HepG2 (cell line): ENCODE results near the gene SPACA6. TPM values are rescaled to one million over a fixed set of nuclear protein-coding genes. Genes with fewer than 3 reads are reported as not detected.

Experiments used
- AHR ChIP-seq: IDR thresholded peaks from 2 replicates; pipeline ENCODE4 v1.6.1; 2018; ENCODE audit warnings: missing genetic modification reagents, missing compliant biosample characterization
- ARNTL ChIP-seq: sonication (generic); formaldehyde crosslinking; IDR thresholded peaks from 2 replicates; pipeline ENCODE4 v1.4.0; 2020; ENCODE audit warnings: mild to moderate bottlenecking, missing genetic modification reagents
- GLMP ChIP-seq: sonication (generic); formaldehyde crosslinking; IDR thresholded peaks from 2 replicates; pipeline ENCODE4 v1.9.0; 2021; ENCODE audit warnings: missing genetic modification reagents, mild to moderate bottlenecking, borderline replicate concordance
- HNRNPK ChIP-seq: fragments of 200-400 bp; formaldehyde crosslinking; IDR thresholded peaks from 2 replicates; pipeline ENCODE4 v1.6.1; 2018; ENCODE audit warnings: low read length, low read depth, moderate library complexity, mild to moderate bottlenecking; ENCODE audit not compliant: poor library complexity, severe bottlenecking
- IKZF1 ChIP-seq: fragments of 450-650 bp; IDR thresholded peaks from 2 replicates; pipeline ENCODE4 v1.7.1; 2016
- NCOA1 ChIP-seq: sonication (generic); formaldehyde crosslinking; IDR thresholded peaks from 2 replicates; pipeline ENCODE4 v1.9.0; 2021; ENCODE audit warnings: missing genetic modification reagents
- NFIC ChIP-seq: IDR thresholded peaks from 2 replicates; pipeline ENCODE4 v1.6.1; 2012; ENCODE audit warnings: mild to moderate bottlenecking, low read length, inconsistent platforms
- NFYC ChIP-seq: IDR thresholded peaks from 2 replicates; pipeline ENCODE4 v1.6.1; 2016; ENCODE audit warnings: missing genetic modification reagents, missing compliant biosample characterization
- RARG ChIP-seq: sonication (generic); formaldehyde crosslinking; IDR thresholded peaks from 2 replicates; pipeline ENCODE4 v1.4.0; 2020; ENCODE audit warnings: low read depth, mild to moderate bottlenecking, missing genetic modification reagents
- SYNCRIP ChIP-seq: fragments of 200-400 bp; formaldehyde crosslinking; IDR thresholded peaks from 2 replicates; pipeline ENCODE4 v1.6.1; 2018; ENCODE audit warnings: mild to moderate bottlenecking, low read depth, low read length; ENCODE audit not compliant: insufficient read depth
- TCF7 ChIP-seq: sonication (generic); IDR thresholded peaks from 2 replicates; pipeline ENCODE4 v1.6.1; 2016; ENCODE audit warnings: antibody characterized with exemption, low read depth
- TEAD2 ChIP-seq: sonication (generic); formaldehyde crosslinking; IDR thresholded peaks from 2 replicates; pipeline ENCODE4 v1.9.0; 2021; ENCODE audit warnings: missing genetic modification reagents
- ZBTB1 ChIP-seq: sonication (generic); formaldehyde crosslinking; IDR thresholded peaks from 2 replicates; pipeline ENCODE4 v1.4.0; 2020; ENCODE audit warnings: missing genetic modification reagents, borderline replicate concordance
- ZNF33A ChIP-seq: sonication (generic); formaldehyde crosslinking; IDR thresholded peaks from 2 replicates; pipeline ENCODE4 v1.5.1; 2020; ENCODE audit warnings: missing genetic modification reagents, mild to moderate bottlenecking, moderate library complexity, borderline replicate concordance
- ZNF550 ChIP-seq: sonication (generic); formaldehyde crosslinking; IDR thresholded peaks from 2 replicates; pipeline ENCODE4 v1.4.0; 2020; ENCODE audit warnings: mild to moderate bottlenecking, missing genetic modification reagents, borderline replicate concordance
- ZNF652 ChIP-seq: IDR thresholded peaks from 2 replicates; pipeline ENCODE4 v1.6.1; 2016; ENCODE audit warnings: low read depth, borderline replicate concordance
- polyA plus RNA-seq, 8 experiments: library from polyadenylated mRNA; depleted of rRNA in 3 of 8; stranded (reverse) in 7 of 8; unstranded in 1 of 8; fragments of >200 nt; fragmentation: Illumina TruSeq in 4 of 8; extraction: Trizol in 4 of 8; gene quantifications; 2 replicates each; pipeline versions ENCODE4 v1.2.1 to v1.2.3, GENCODE V29; 2011 to 2016; ENCODE audit warnings: low read depth in 4 of 8, missing spikeins in 1 of 8, mixed read lengths in 1 of 8; ENCODE audit not compliant: insufficient read depth in 1 of 8
- total RNA-seq, 5 experiments: library from RNA; depleted of rRNA; stranded (reverse); fragments of >200 nt; fragmentation: Illumina TruSeq; extraction: Trizol; gene quantifications; 2 replicates each; pipeline ENCODE4 v1.2.3, GENCODE V29; 2016; ENCODE audit warnings: low read depth in 1 of 5
- TF ChIP-seq, protein P1 (sequence below): sonication (generic); formaldehyde crosslinking; IDR thresholded peaks from 2 replicates; pipeline ENCODE4 v1.5.0; 2020; ENCODE audit warnings: missing genetic modification reagents, mild to moderate bottlenecking, borderline replicate concordance
- TF ChIP-seq, protein P2 (sequence below), 2 experiments: sonication (generic) in 1 of 2; formaldehyde crosslinking in 1 of 2; IDR thresholded peaks; 2 replicates each; pipeline versions ENCODE4 v1.6.1 to v1.9.0; 2014 to 2022; ENCODE audit warnings: antibody characterized with exemption in 1 of 2, borderline replicate concordance in 1 of 2, inconsistent platforms in 1 of 2, low read depth in 1 of 2, missing genetic modification reagents in 1 of 2
- TF ChIP-seq, protein P3 (sequence below): IDR thresholded peaks from 2 replicates; pipeline ENCODE4 v1.6.1; 2016; ENCODE audit warnings: control low read depth
- TF ChIP-seq, protein P4 (sequence below): sonication (generic); formaldehyde crosslinking; IDR thresholded peaks from 2 replicates; pipeline ENCODE4 v1.8.0; 2022; ENCODE audit warnings: missing genetic modification reagents, low read depth, mild to moderate bottlenecking, borderline replicate concordance

Gene SPACA6
- total and polyA plus RNA-seq, 2 of the 13 experiments (the other 11 are each of a cell fraction or from before 2014, with no cell fraction given), result 1.4 to 2.2 TPM

- TF ChIP-seq SYNCRIP (no peak), AHR (CRISPR knock-in tag) (no peak), ZNF652 (CRISPR knock-in tag) (no peak), NFYC (no peak), IKZF1 (0 out of 2 replicates have a peak, but pooled peaks have one; percentile 38), TCF7 (no peak), GLMP (CRISPR knock-in tag) (no peak), ZNF550 (CRISPR knock-in tag) (no peak), ARNTL (CRISPR knock-in tag) (no peak), HNRNPK (peak; percentile 50), ZBTB1 (CRISPR knock-in tag) (no peak), NFIC (no peak), RARG (CRISPR knock-in tag) (no peak), TEAD2 (CRISPR knock-in tag) (no peak), ZNF33A (CRISPR knock-in tag) (no peak), NCOA1 (CRISPR knock-in tag) (no peak)
- TF ChIP-seq, protein P1, sequence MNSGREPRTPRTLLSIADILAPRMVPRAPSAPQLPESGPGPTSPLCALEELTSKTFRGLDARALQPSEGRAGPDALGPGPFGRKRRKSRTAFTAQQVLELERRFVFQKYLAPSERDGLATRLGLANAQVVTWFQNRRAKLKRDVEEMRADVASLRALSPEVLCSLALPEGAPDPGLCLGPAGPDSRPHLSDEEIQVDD, result no peak
- TF ChIP-seq, protein P2, sequence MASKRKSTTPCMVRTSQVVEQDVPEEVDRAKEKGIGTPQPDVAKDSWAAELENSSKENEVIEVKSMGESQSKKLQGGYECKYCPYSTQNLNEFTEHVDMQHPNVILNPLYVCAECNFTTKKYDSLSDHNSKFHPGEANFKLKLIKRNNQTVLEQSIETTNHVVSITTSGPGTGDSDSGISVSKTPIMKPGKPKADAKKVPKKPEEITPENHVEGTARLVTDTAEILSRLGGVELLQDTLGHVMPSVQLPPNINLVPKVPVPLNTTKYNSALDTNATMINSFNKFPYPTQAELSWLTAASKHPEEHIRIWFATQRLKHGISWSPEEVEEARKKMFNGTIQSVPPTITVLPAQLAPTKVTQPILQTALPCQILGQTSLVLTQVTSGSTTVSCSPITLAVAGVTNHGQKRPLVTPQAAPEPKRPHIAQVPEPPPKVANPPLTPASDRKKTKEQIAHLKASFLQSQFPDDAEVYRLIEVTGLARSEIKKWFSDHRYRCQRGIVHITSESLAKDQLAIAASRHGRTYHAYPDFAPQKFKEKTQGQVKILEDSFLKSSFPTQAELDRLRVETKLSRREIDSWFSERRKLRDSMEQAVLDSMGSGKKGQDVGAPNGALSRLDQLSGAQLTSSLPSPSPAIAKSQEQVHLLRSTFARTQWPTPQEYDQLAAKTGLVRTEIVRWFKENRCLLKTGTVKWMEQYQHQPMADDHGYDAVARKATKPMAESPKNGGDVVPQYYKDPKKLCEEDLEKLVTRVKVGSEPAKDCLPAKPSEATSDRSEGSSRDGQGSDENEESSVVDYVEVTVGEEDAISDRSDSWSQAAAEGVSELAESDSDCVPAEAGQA (IDR thresholded peaks at IDR 0.05; ENCODE audit: low read depth), result no peak
- TF ChIP-seq, protein P2 (CRISPR knock-in tag; IDR thresholded peaks at IDR 0.05; ENCODE audit: borderline replicate concordance), result no peak
- TF ChIP-seq, protein P3, sequence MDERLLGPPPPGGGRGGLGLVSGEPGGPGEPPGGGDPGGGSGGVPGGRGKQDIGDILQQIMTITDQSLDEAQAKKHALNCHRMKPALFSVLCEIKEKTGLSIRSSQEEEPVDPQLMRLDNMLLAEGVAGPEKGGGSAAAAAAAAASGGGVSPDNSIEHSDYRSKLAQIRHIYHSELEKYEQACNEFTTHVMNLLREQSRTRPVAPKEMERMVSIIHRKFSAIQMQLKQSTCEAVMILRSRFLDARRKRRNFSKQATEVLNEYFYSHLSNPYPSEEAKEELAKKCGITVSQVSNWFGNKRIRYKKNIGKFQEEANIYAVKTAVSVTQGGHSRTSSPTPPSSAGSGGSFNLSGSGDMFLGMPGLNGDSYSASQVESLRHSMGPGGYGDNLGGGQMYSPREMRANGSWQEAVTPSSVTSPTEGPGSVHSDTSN, result no peak
- TF ChIP-seq, protein P4, sequence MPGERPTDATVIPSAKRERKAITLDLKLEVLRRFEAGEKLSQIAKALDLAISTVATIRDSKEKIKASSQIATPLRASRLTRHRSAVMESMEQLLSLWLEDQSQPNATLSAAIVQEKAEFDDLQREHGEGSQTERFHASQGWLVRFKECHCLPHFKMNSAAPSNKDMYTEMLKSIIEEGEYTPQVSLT (CRISPR knock-in tag), result no peak
Observed at GRCh38 chr19:51688671-51689571, 4.2 kb upstream of the SPACA6 start (continued).
